IMR-90 (cell line): Measurements from ENCODE around the gene IRAG1. TPM values are rescaled to one million over a fixed set of nuclear protein-coding genes. Genes with fewer than 3 reads are reported as not detected.

Experiments used
- ATAC-seq: fragments of 200-7000 bp; cut with Tn5 transposase; 2 replicates; pipeline ENCODE4 v1.9.1; 2020; ENCODE audit warnings: low read depth, mild to moderate bottlenecking, moderate library complexity
- BruUV-seq: library from RNA; stranded (reverse); fragments of 400-500 nt; replicated peaks from 2 replicates; lab custom pipeline; 2021; lab: Mats Ljungman, UMichigan
- CTCF ChIA-PET: fragments of 300-600 bp; formaldehyde crosslinking; extraction: SDS; loops from one replicate; lab custom pipeline; 2021; ENCODE audit warnings: antibody characterized with exemption; lab: Yijun Ruan, JAX
- POLR2A ChIA-PET: fragments of 300-600 bp; sonication (Branson Sonifier 250); formaldehyde crosslinking; loops from one replicate; lab custom pipeline; 2022; ENCODE audit warnings: antibody characterized with exemption; ENCODE audit not compliant: unreplicated experiment; lab: Charles Lee
- DNase-seq: peaks from one replicate; pipeline ENCODE4 v3.0.0; 2013
- H2AFZ ChIP-seq: replicated peaks from 2 replicates; pipeline ENCODE3; 2013; ENCODE audit warnings: low read length, mild to moderate bottlenecking; ENCODE audit not compliant: poor library complexity
- H2AK5ac ChIP-seq: 2 replicates; pipeline ENCODE4 v1.6.1; 2013; ENCODE audit warnings: low read depth, low read length, inconsistent platforms
- H2AK9ac ChIP-seq: replicated peaks from 2 replicates; pipeline ENCODE3; 2013; ENCODE audit warnings: mild to moderate bottlenecking, low read depth, low read length, moderate library complexity; ENCODE audit not compliant: poor library complexity
- H2BK120ac ChIP-seq: 2 replicates; pipeline ENCODE4 v1.6.1; 2013; ENCODE audit warnings: low read depth, low read length, inconsistent platforms
- H2BK15ac ChIP-seq: 3 replicates; pipeline ENCODE4 v1.6.1; 2013; ENCODE audit warnings: low read depth, low read length, inconsistent platforms
- H2BK20ac ChIP-seq: 2 replicates; pipeline ENCODE4 v1.6.1; 2013; ENCODE audit warnings: low read depth, mild to moderate bottlenecking, inconsistent platforms, low read length, moderate library complexity
- H2BK5ac ChIP-seq: 2 replicates; pipeline ENCODE4 v1.6.1; 2013; ENCODE audit warnings: mild to moderate bottlenecking, low read depth, low read length, inconsistent platforms; ENCODE audit not compliant: poor library complexity, severe bottlenecking
- H3K14ac ChIP-seq: replicated peaks from 2 replicates; pipeline ENCODE4 v1.6.1; 2013; ENCODE audit warnings: low read depth, low read length, inconsistent platforms
- H3K18ac ChIP-seq: 2 replicates; pipeline ENCODE4 v1.6.1; 2013; ENCODE audit warnings: low read depth, low read length, control low read depth
- H3K23ac ChIP-seq: 2 replicates; pipeline ENCODE4 v1.6.1; 2013; ENCODE audit warnings: low read depth, low read length, inconsistent platforms
- H3K27ac ChIP-seq: 2 replicates; pipeline ENCODE4 v1.5.1; 2013; ENCODE audit warnings: mild to moderate bottlenecking, control low read depth, low read length; ENCODE audit not compliant: insufficient read depth
- H3K27me3 ChIP-seq: 2 replicates; pipeline ENCODE4 v1.6.1; 2013; ENCODE audit warnings: low read length; ENCODE audit not compliant: control insufficient read depth, insufficient read depth
- H3K36me3 ChIP-seq: 2 replicates; pipeline ENCODE4 v1.6.1; 2013; ENCODE audit warnings: low read length, mixed read lengths; ENCODE audit not compliant: control insufficient read depth, insufficient read depth
- H3K4ac ChIP-seq: 2 replicates; pipeline ENCODE4 v1.6.1; 2013; ENCODE audit warnings: low read depth, low read length, inconsistent platforms
- H3K4me1 ChIP-seq: 2 replicates; pipeline ENCODE4 v1.6.1; 2013; ENCODE audit warnings: low read length, mixed read lengths; ENCODE audit not compliant: control insufficient read depth, insufficient read depth
- H3K4me2 ChIP-seq: 2 replicates; pipeline ENCODE4 v1.6.1; 2013; ENCODE audit warnings: low read depth, mild to moderate bottlenecking, control low read depth, low read length, moderate library complexity
- H3K4me3 ChIP-seq: 2 replicates; pipeline ENCODE4 v1.5.1; 2013; ENCODE audit warnings: low read depth, mild to moderate bottlenecking, control low read depth, low read length, moderate library complexity; ENCODE audit not compliant: insufficient read depth
- H3K56ac ChIP-seq: 2 replicates; pipeline ENCODE4 v1.6.1; 2013; ENCODE audit warnings: low read length, inconsistent platforms; ENCODE audit not compliant: insufficient read depth; ENCODE audit errors: extremely low read depth
- H3K79me1 ChIP-seq, 2 experiments: 2 replicates each; pipeline ENCODE4 v1.6.1; 2013; ENCODE audit warnings: low read length in 2 of 2, inconsistent platforms in 1 of 2, low read depth in 1 of 2
- H3K9ac ChIP-seq: 2 replicates; pipeline ENCODE4 v1.6.1; 2013; ENCODE audit warnings: low read depth, low read length, control low read depth
- H3K9me1 ChIP-seq: 2 replicates; pipeline ENCODE4 v1.6.1; 2013; ENCODE audit warnings: low read length, inconsistent platforms; ENCODE audit not compliant: insufficient read depth
- H3K9me3 ChIP-seq: 2 replicates; pipeline ENCODE4 v1.6.1; 2013; ENCODE audit warnings: low read length; ENCODE audit not compliant: control insufficient read depth, insufficient read depth
- H4K20me1 ChIP-seq: 2 replicates; pipeline ENCODE4 v1.6.1; 2013; ENCODE audit warnings: low read length, inconsistent platforms; ENCODE audit not compliant: insufficient read depth
- H4K5ac ChIP-seq: 2 replicates; pipeline ENCODE4 v1.6.1; 2013; ENCODE audit warnings: mild to moderate bottlenecking, low read depth, low read length, control low read depth
- H4K8ac ChIP-seq, 2 experiments: 2 replicates each; pipeline ENCODE4 v1.6.1; 2013; ENCODE audit warnings: low read depth in 2 of 2, low read length in 2 of 2, control low read depth in 1 of 2, inconsistent platforms in 1 of 2
- H4K91ac ChIP-seq: 2 replicates; pipeline ENCODE4 v1.6.1; 2013; ENCODE audit warnings: low read depth, low read length, inconsistent platforms; ENCODE audit not compliant: insufficient read depth
- BHLHE40 ChIP-seq: fragments of 150-350 bp; IDR thresholded peaks from 2 replicates; pipeline ENCODE4 v1.6.1; 2016; ENCODE audit warnings: mild to moderate bottlenecking, low read depth, low read length
- CHD1 ChIP-seq: IDR thresholded peaks from 2 replicates; pipeline ENCODE4 v1.6.1; 2012; ENCODE audit warnings: low read depth, low read length, improper control_type of control experiment
- CTCF ChIP-seq: conservative IDR thresholded peaks from 2 replicates; pipeline ENCODE4 v1.5.1; 2012; ENCODE audit warnings: mild to moderate bottlenecking, low read depth, low read length, improper control_type of control experiment
- ELK1 ChIP-seq: fragments of 150-350 bp; IDR thresholded peaks from 2 replicates; pipeline ENCODE4 v1.6.1; 2016; ENCODE audit warnings: low read depth, mild to moderate bottlenecking, low read length, moderate library complexity, borderline replicate concordance
- FOS ChIP-seq: fragments of 150-350 bp; IDR thresholded peaks from 2 replicates; pipeline ENCODE4 v1.6.1; 2016; ENCODE audit warnings: low read depth, low read length
- MAFK ChIP-seq: IDR thresholded peaks from 2 replicates; pipeline ENCODE4 v1.6.1; 2012; ENCODE audit warnings: low read depth, low read length, improper control_type of control experiment
- MAZ ChIP-seq: IDR thresholded peaks from 2 replicates; pipeline ENCODE4 v1.6.1; 2012; ENCODE audit warnings: low read depth, mild to moderate bottlenecking, low read length, improper control_type of control experiment, moderate library complexity, borderline replicate concordance
- MXI1 ChIP-seq: IDR thresholded peaks from 2 replicates; pipeline ENCODE4 v1.6.1; 2012; ENCODE audit warnings: low read depth, mild to moderate bottlenecking, low read length, moderate library complexity, borderline replicate concordance
- NFE2L2 ChIP-seq: fragments of 150-350 bp; IDR thresholded peaks from 2 replicates; pipeline ENCODE4 v1.6.1; 2016; ENCODE audit warnings: low read depth, mild to moderate bottlenecking, low read length
- POLR2A ChIP-seq: IDR thresholded peaks from 2 replicates; pipeline ENCODE4 v1.6.1; 2012; ENCODE audit warnings: mild to moderate bottlenecking, low read depth, low read length
- RCOR1 ChIP-seq: IDR thresholded peaks from 2 replicates; pipeline ENCODE4 v1.6.1; 2012; ENCODE audit warnings: mild to moderate bottlenecking, low read length, improper control_type of control experiment; ENCODE audit not compliant: insufficient replicate concordance
- RFX5 ChIP-seq: IDR thresholded peaks from 2 replicates; pipeline ENCODE4 v1.8.0; 2012; ENCODE audit warnings: low read depth, mild to moderate bottlenecking, low read length, moderate library complexity
- SMC3 ChIP-seq: fragments of 150-350 bp; IDR thresholded peaks from 2 replicates; pipeline ENCODE4 v1.6.1; 2016; ENCODE audit warnings: low read depth, mild to moderate bottlenecking, antibody characterized with exemption, low read length, moderate library complexity
- USF2 ChIP-seq: fragments of 150-350 bp; IDR thresholded peaks from 2 replicates; pipeline ENCODE4 v1.6.1; 2017; ENCODE audit warnings: mild to moderate bottlenecking, antibody characterized with exemption, low read length, low read depth
- WGBS, 2 experiments: methylation state at CpG; one replicate each; pipeline versions ENCODE4 v1.1.5 to v1.1.7; 2013; ENCODE audit warnings: missing lambda C conversion rate in 2 of 2; ENCODE audit not compliant: insufficient read length in 1 of 2; ENCODE audit errors: extremely low coverage in 2 of 2; 5-methylcytosine and 5-hydroxymethylcytosine counted together
- dilution Hi-C: fragments of 300-500 bp; cut with HindIII; formaldehyde crosslinking; loops from one replicate; pipeline ENCODE4 v1.14.3; 2018; ENCODE audit warnings: low sequenced_read_pairs; ENCODE audit not compliant: unreplicated experiment
- in situ Hi-C: fragments of 300-500 bp; cut with MboI; formaldehyde crosslinking; loops from 3 replicates; pipeline ENCODE4 v1.14.3; 2019; ENCODE audit warnings: low sequenced_read_pairs, inconsistent platforms, mixed read lengths
- intact Hi-C: fragments of 100-400 bp; cut with micrococcal nuclease; formaldehyde crosslinking; loops from 2 replicates; pipeline ENCODE4 v1.10.0; 2022
- polyA plus RNA-seq, 3 experiments: library from polyadenylated mRNA; depleted of rRNA; stranded (reverse); fragments of >200 nt; gene quantifications; 2 replicates each; pipeline ENCODE4 v1.2.3, GENCODE V29; 2012; ENCODE audit warnings: low replicate concordance in 1 of 3
- total RNA-seq: library from RNA; depleted of rRNA; stranded (reverse); fragments of >200 nt; gene quantifications from 2 replicates; pipeline ENCODE4 v1.2.3, GENCODE V29; 2012

IRAG1 gene
- total and polyA plus RNA-seq, 2 of the 4 experiments (the other 2 are of a cell fraction): 19.4 to 25.8 TPM

GRCh38 chr11:10715571-10715970 lies 22.0 kb upstream of the IRAG1 start:
- intact Hi-C loops: loop anchor here (2.0 kb wide), 1 partner anchor 17 kb away; no protein-coding TSS in a partner anchor

More at GRCh38 chr11:10715571-10715970, 22.0 kb upstream of the IRAG1 start:
- Histone ChIP-seq H3K4me2 (no peak overlapping the region), H3K9ac (no peak overlapping the region), H4K20me1 (no peaks in the 10 kb centered on the region), H3K56ac (no peak overlapping the region), H2BK15ac (peak overlapping the region; percentile 21; the same call in 2 of the 3 replicates), H4K91ac (peak overlapping the region; percentile 32), H4K5ac (peak overlapping the region; percentile 41; the same call in 1 of the 2 replicates), H3K14ac (peak overlapping the region; percentile 62; the same call in 1 of the 2 replicates), H2AFZ (no peak overlapping the region), H3K9me1 (peaks cover 8% of the 10 kb centered on the region), H3K27ac (no peak overlapping the region), H3K4me3 (no peak overlapping the region), H2BK120ac (peak overlapping the region; percentile 55), H3K18ac (peak overlapping the region; percentile 19; the same call in 1 of the 2 replicates), H3K9me3 (no peaks in the 10 kb centered on the region), H2BK20ac (peak overlapping the region; percentile 69), H3K27me3 (no peaks in the 10 kb centered on the region), H3K79me1 (no peaks in the 10 kb centered on the region), H3K23ac (no peak overlapping the region; the same call in 1 of the 2 replicates), H2AK9ac (no peak overlapping the region), H4K8ac (peak overlapping the region in 1 of 2 experiments; percentile 4; a peak in 1 of 4 replicates), H3K36me3 (no peaks in the 10 kb centered on the region), H2AK5ac (peak overlapping the region; percentile 44; the same call in 1 of the 2 replicates), H2BK5ac (no peak overlapping the region), H3K4ac (peak overlapping the region; percentile 73), H3K4me1 (peaks cover 17% of the 10 kb centered on the region)
- no peak for DNase-seq
- ChIA-PET CTCF (no interaction called here), POLR2A (no interaction called here)
- WGBS, 2 experiments: no CpG with 5 or more reads among the region's 4 CpGs
- no TSS peak for BruUV-seq
- ATAC-seq: peak; percentile 22
- TF ChIP-seq CHD1 (no peak), MXI1 (no peak), RCOR1 (no peak), MAZ (no peak), SMC3 (no peak), FOS (no peak), ELK1 (no peak), MAFK (no peak), RFX5 (no peak), CTCF (no peak), POLR2A (no peak), NFE2L2 (no peak), BHLHE40 (no peak), USF2 (no peak)
- in situ Hi-C loops (no loop called here), dilution Hi-C loops (no loop called here)
